Neural crest cell (in vitro differentiated cells): Measurements from ENCODE around the gene ARID5A. TPM values are rescaled to one million over a fixed set of nuclear protein-coding genes. Genes with fewer than 3 reads are reported as not detected.

Source experiments
- DNase-seq: peaks from one replicate; pipeline ENCODE4 v3.0.0; 2021; ENCODE audit warnings: low read depth, mixed read lengths, low spot score
- H3K27ac Mint-ChIP-seq: one replicate; pipeline ENCODE4 v1.8.0; 2021; ENCODE audit warnings: mild to moderate bottlenecking, mixed read lengths; ENCODE audit not compliant: unreplicated experiment
- H3K27me3 Mint-ChIP-seq: 2 replicates; pipeline ENCODE4 v1.8.0; 2021; ENCODE audit warnings: low read depth, mild to moderate bottlenecking, mixed read lengths
- H3K36me3 Mint-ChIP-seq: 2 replicates; pipeline ENCODE4 v1.8.0; 2021; ENCODE audit warnings: low read depth, mild to moderate bottlenecking, mixed read lengths
- H3K4me1 Mint-ChIP-seq: 2 replicates; pipeline ENCODE4 v1.8.0; 2021; ENCODE audit warnings: mixed read lengths
- H3K4me3 Mint-ChIP-seq: one replicate; pipeline ENCODE4 v1.8.0; 2021; ENCODE audit warnings: mild to moderate bottlenecking, mixed read lengths
- H3K9me3 Mint-ChIP-seq: 2 replicates; pipeline ENCODE4 v1.8.0; 2021; ENCODE audit warnings: mixed read lengths
- total RNA-seq: library from RNA; stranded (reverse); gene quantifications from 2 replicates; pipeline ENCODE4 v1.2.1, GENCODE V29; 2021
- TF ChIP-seq, protein P1 (sequence below): fragments of 200-600 bp; sonication (generic); conservative IDR thresholded peaks from 2 replicates; pipeline ENCODE4 v1.5.0; 2021; ENCODE audit warnings: antibody characterized with exemption, mild to moderate bottlenecking

The ARID5A gene
- total RNA-seq, 1 donor from 2014 or later = 12.0 TPM

GRCh38 chr2:96522304-96523203, 14.0 kb upstream of the ARID5A start:
- TF ChIP-seq, protein P1, sequence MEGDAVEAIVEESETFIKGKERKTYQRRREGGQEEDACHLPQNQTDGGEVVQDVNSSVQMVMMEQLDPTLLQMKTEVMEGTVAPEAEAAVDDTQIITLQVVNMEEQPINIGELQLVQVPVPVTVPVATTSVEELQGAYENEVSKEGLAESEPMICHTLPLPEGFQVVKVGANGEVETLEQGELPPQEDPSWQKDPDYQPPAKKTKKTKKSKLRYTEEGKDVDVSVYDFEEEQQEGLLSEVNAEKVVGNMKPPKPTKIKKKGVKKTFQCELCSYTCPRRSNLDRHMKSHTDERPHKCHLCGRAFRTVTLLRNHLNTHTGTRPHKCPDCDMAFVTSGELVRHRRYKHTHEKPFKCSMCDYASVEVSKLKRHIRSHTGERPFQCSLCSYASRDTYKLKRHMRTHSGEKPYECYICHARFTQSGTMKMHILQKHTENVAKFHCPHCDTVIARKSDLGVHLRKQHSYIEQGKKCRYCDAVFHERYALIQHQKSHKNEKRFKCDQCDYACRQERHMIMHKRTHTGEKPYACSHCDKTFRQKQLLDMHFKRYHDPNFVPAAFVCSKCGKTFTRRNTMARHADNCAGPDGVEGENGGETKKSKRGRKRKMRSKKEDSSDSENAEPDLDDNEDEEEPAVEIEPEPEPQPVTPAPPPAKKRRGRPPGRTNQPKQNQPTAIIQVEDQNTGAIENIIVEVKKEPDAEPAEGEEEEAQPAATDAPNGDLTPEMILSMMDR = no peak
- no peak for DNase-seq
- Mint-ChIP-seq H3K27ac (no peak overlapping the region), H3K9me3 (peaks cover 5% of the 10 kb centered on the region), H3K4me1 (peaks cover 6% of the 10 kb centered on the region), H3K27me3 (no peaks in the 10 kb centered on the region), H3K36me3 (no peaks in the 10 kb centered on the region), H3K4me3 (no peak overlapping the region)

- H3K9me3 Mint-ChIP-seq = no peaks in the 10 kb centered on the region
- TF ChIP-seq, protein P1 = no peak
- peaks cover 12% of the 10 kb centered on the region for H3K4me1 Mint-ChIP-seq
- H3K27me3 Mint-ChIP-seq = no peaks in the 10 kb centered on the region
- no peak overlapping the region for H3K4me3 Mint-ChIP-seq
- no peak overlapping the region for H3K27ac Mint-ChIP-seq
- DNase-seq = no peak
- no peaks in the 10 kb centered on the region for H3K36me3 Mint-ChIP-seq
Observed at GRCh38 chr2:96523659-96524481, 12.7 kb upstream of the ARID5A start.

DNA sequence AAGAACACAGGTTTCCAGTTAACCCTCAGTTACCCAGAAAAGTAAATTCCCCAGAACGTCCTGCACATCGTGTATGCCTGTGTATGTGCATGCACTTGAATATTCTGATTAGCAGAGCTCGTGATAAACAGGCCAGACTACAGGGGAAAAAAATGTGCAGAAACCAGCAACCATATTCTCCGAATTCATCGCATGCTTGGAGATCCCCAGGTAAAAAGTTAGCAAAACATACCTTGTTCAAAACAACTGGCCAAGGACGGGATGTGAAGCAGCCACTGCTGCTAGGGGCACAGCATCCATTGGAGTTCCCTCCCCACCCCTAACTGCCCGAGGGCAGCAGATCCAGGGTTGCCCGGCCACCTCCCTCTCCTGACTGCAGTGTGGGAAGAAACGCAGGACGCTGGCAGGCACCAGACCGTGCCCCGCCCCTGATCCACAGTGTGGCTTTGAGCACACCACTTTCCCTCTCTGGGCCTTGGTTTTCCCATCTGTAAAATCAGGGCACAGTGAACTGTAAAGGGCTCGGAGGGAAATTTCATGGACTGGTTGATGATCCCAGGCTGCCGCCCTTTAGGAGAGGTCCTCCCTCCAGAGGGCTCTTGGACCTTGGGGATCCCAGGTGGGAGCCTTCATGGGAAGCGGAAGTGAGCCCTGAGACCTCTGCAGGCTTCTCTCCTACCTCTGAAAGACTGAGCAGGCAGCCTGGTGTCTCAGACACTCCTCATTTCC, 11.9 kb upstream of the ARID5A start:
- TF ChIP-seq, protein P1 = no peak
- no peaks in the 10 kb centered on the region for H3K36me3 Mint-ChIP-seq
- peaks cover 12% of the 10 kb centered on the region for H3K4me1 Mint-ChIP-seq
- DNase-seq = no peak
- no peaks in the 10 kb centered on the region for H3K9me3 Mint-ChIP-seq
- H3K27ac Mint-ChIP-seq = no peak overlapping the region
- H3K27me3 Mint-ChIP-seq = no peaks in the 10 kb centered on the region
- H3K4me3 Mint-ChIP-seq = no peak overlapping the region

- H3K4me1 Mint-ChIP-seq = peaks cover 12% of the 10 kb centered on the region
- no peak overlapping the region for H3K27ac Mint-ChIP-seq
- TF ChIP-seq, protein P1 = no peak
- H3K36me3 Mint-ChIP-seq = no peaks in the 10 kb centered on the region
- no peaks in the 10 kb centered on the region for H3K9me3 Mint-ChIP-seq
- DNase-seq = no peak
- H3K4me3 Mint-ChIP-seq = no peak overlapping the region
- H3K27me3 Mint-ChIP-seq = no peaks in the 10 kb centered on the region
Observed at GRCh38 chr2:96525211-96525507, 11.4 kb upstream of the ARID5A start.

DNA sequence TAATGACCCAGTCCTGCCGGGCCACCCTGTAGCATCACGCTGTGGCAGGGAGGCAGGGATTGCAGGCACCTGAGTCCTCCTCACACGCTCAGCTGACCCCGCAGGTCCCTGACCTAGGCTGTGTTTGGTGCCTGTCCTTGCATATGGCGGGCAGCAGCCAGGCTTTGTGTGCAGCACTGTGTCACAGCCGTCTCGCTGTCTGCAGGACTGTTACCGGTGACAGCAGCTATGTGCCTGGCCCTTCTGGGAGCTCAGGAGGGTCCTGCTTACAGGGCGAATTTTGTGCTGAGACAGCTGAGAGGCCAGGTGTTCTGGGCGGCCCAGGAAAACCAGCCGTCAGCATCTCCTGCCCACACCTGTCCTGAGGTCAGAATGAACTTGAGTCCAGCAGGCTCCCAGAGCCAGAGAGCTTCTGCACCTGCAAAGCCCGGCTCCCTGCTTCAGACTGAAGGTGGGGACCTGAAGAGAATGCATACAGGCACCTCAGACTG, 10.4 kb upstream of the ARID5A start:
- Mint-ChIP-seq H3K27ac (no peak overlapping the region), H3K4me3 (no peak overlapping the region), H3K4me1 (peaks cover 12% of the 10 kb centered on the region), H3K9me3 (no peaks in the 10 kb centered on the region), H3K27me3 (no peaks in the 10 kb centered on the region), H3K36me3 (no peaks in the 10 kb centered on the region)
- no peak for DNase-seq
- TF ChIP-seq, protein P1 = no peak
